ENCODE data around the gene FYB2. TPM values are rescaled to one million over a fixed set of nuclear protein-coding genes. Genes with fewer than 3 reads are reported as not detected.

Gene FYB2
- not detected for polyA plus RNA-seq (2013, experiment 1 of 2)
- 0.15 TPM for polyA plus RNA-seq (2013, experiment 2 of 2)

GRCh38 chr1:56819387-56819899, at the start of gene FYB2:
Gene FYB2 (minus strand): TSS chr1:56819404. CDS start chr1:56819290, 114 bp downstream.
- no peaks in the 10 kb centered on the region for H3K36me3 ChIP-seq (ENCODE audit: control insufficient read depth, insufficient read depth, low read length)
- peaks cover 17% of the 10 kb centered on the region for H3K4me1 ChIP-seq (ENCODE audit: control insufficient read depth, insufficient read depth, low read length, poor library complexity, severe bottlenecking)
- WGBS, 2 experiments (ENCODE audit: insufficient coverage in 2 of 2), result 33 to 35% methylated on average over 4 to 7 of the region's 10 CpGs
- peak within 1 kb of the TSS; percentile 41 for H3K27ac ChIP-seq (ENCODE audit: low read depth, low read length, severe bottlenecking)
- H3K9me3 ChIP-seq (ENCODE audit: control insufficient read depth, low read length), result peaks cover 7% of the 10 kb centered on the region
- no peak within 1 kb of the TSS for H3K4me3 ChIP-seq (ENCODE audit: extremely low read depth, insufficient read depth, low read length, poor library complexity, severe bottlenecking)

GRCh38 chr1:56868761-56869160, 49.6 kb upstream of the FYB2 start:
- Histone ChIP-seq H3K4me3 (ENCODE audit: extremely low read depth, insufficient read depth, low read length, poor library complexity, severe bottlenecking) (no peak overlapping the region), H3K27ac (ENCODE audit: low read depth, low read length, severe bottlenecking) (no peak overlapping the region), H3K36me3 (ENCODE audit: control insufficient read depth, insufficient read depth, low read length) (no peaks in the 10 kb centered on the region), H3K9me3 (ENCODE audit: control insufficient read depth, low read length) (no peaks in the 10 kb centered on the region), H3K4me1 (ENCODE audit: control insufficient read depth, insufficient read depth, low read length, poor library complexity, severe bottlenecking) (no peaks in the 10 kb centered on the region)
- WGBS, 2 experiments (ENCODE audit: insufficient coverage in 2 of 2), result no CpG with 5 or more reads among the region's 2 CpGs

GRCh38 chr1:56867491-56867890, 48.3 kb upstream of the FYB2 start:
- 91 to 92% methylated on average over 4 to 5 of the region's 5 CpGs for WGBS, 2 experiments (ENCODE audit: insufficient coverage in 2 of 2)

GRCh38 chr1:56866656-56867055, 47.5 kb upstream of the FYB2 start:
- Histone ChIP-seq H3K27ac (ENCODE audit: low read depth, low read length, severe bottlenecking) (no peak overlapping the region), H3K4me1 (ENCODE audit: control insufficient read depth, insufficient read depth, low read length, poor library complexity, severe bottlenecking) (no peaks in the 10 kb centered on the region), H3K4me3 (ENCODE audit: extremely low read depth, insufficient read depth, low read length, poor library complexity, severe bottlenecking) (no peak overlapping the region), H3K36me3 (ENCODE audit: control insufficient read depth, insufficient read depth, low read length) (no peaks in the 10 kb centered on the region), H3K9me3 (ENCODE audit: control insufficient read depth, low read length) (no peaks in the 10 kb centered on the region)
- WGBS, 2 experiments (ENCODE audit: insufficient coverage in 2 of 2), result 75% methylated on average over 1 of the region's 2 CpGs; no CpG with 5 or more reads in 1 of the 2 experiments

More at GRCh38 chr1:56867491-56867890, 48.3 kb upstream of the FYB2 start:
- no peak overlapping the region for H3K27ac ChIP-seq (ENCODE audit: low read depth, low read length, severe bottlenecking)
- H3K4me1 ChIP-seq (ENCODE audit: control insufficient read depth, insufficient read depth, low read length, poor library complexity, severe bottlenecking), result no peaks in the 10 kb centered on the region
- no peaks in the 10 kb centered on the region for H3K9me3 ChIP-seq (ENCODE audit: control insufficient read depth, low read length)
- no peaks in the 10 kb centered on the region for H3K36me3 ChIP-seq (ENCODE audit: control insufficient read depth, insufficient read depth, low read length)
- H3K4me3 ChIP-seq (ENCODE audit: extremely low read depth, insufficient read depth, low read length, poor library complexity, severe bottlenecking), result no peak overlapping the region

- Histone ChIP-seq H3K27ac (ENCODE audit: low read depth, low read length, severe bottlenecking) (no peak overlapping the region), H3K4me3 (ENCODE audit: extremely low read depth, insufficient read depth, low read length, poor library complexity, severe bottlenecking) (no peak overlapping the region), H3K36me3 (ENCODE audit: control insufficient read depth, insufficient read depth, low read length) (no peaks in the 10 kb centered on the region), H3K4me1 (ENCODE audit: control insufficient read depth, insufficient read depth, low read length, poor library complexity, severe bottlenecking) (no peaks in the 10 kb centered on the region), H3K9me3 (ENCODE audit: control insufficient read depth, low read length) (no peaks in the 10 kb centered on the region)
- 58 to 69% methylated on average over 2 of the region's 2 CpGs for WGBS, 2 experiments (ENCODE audit: insufficient coverage in 2 of 2)
These were observed 45.2 kb upstream of the FYB2 start for GRCh38 chr1:56864430-56864829.

- Histone ChIP-seq H3K4me3 (ENCODE audit: extremely low read depth, insufficient read depth, low read length, poor library complexity, severe bottlenecking) (no peak overlapping the region), H3K4me1 (ENCODE audit: control insufficient read depth, insufficient read depth, low read length, poor library complexity, severe bottlenecking) (no peaks in the 10 kb centered on the region), H3K36me3 (ENCODE audit: control insufficient read depth, insufficient read depth, low read length) (no peaks in the 10 kb centered on the region), H3K9me3 (ENCODE audit: control insufficient read depth, low read length) (no peaks in the 10 kb centered on the region), H3K27ac (ENCODE audit: low read depth, low read length, severe bottlenecking) (no peak overlapping the region)
- WGBS, 2 experiments (ENCODE audit: insufficient coverage in 2 of 2), result 78 to 88% methylated on average over 1 of the region's 3 CpGs
These were observed 44.2 kb upstream of the FYB2 start for GRCh38 chr1:56863265-56863992.

GRCh38 chr1:56859287-56859686, 40.1 kb upstream of the FYB2 start:
- no peaks in the 10 kb centered on the region for H3K4me1 ChIP-seq (ENCODE audit: control insufficient read depth, insufficient read depth, low read length, poor library complexity, severe bottlenecking)
- H3K27ac ChIP-seq (ENCODE audit: low read depth, low read length, severe bottlenecking), result no peak overlapping the region
- no peaks in the 10 kb centered on the region for H3K9me3 ChIP-seq (ENCODE audit: control insufficient read depth, low read length)
- H3K4me3 ChIP-seq (ENCODE audit: extremely low read depth, insufficient read depth, low read length, poor library complexity, severe bottlenecking), result no peak overlapping the region
- no peaks in the 10 kb centered on the region for H3K36me3 ChIP-seq (ENCODE audit: control insufficient read depth, insufficient read depth, low read length)

GRCh38 chr1:56856186-56856585, 37.0 kb upstream of the FYB2 start:
- no peaks in the 10 kb centered on the region for H3K4me1 ChIP-seq (ENCODE audit: control insufficient read depth, insufficient read depth, low read length, poor library complexity, severe bottlenecking)
- no peak overlapping the region for H3K27ac ChIP-seq (ENCODE audit: low read depth, low read length, severe bottlenecking)
- H3K4me3 ChIP-seq (ENCODE audit: extremely low read depth, insufficient read depth, low read length, poor library complexity, severe bottlenecking), result no peak overlapping the region
- H3K9me3 ChIP-seq (ENCODE audit: control insufficient read depth, low read length), result no peaks in the 10 kb centered on the region
- H3K36me3 ChIP-seq (ENCODE audit: control insufficient read depth, insufficient read depth, low read length), result no peaks in the 10 kb centered on the region

- Histone ChIP-seq H3K4me1 (ENCODE audit: control insufficient read depth, insufficient read depth, low read length, poor library complexity, severe bottlenecking) (no peaks in the 10 kb centered on the region), H3K4me3 (ENCODE audit: extremely low read depth, insufficient read depth, low read length, poor library complexity, severe bottlenecking) (no peak overlapping the region), H3K36me3 (ENCODE audit: control insufficient read depth, insufficient read depth, low read length) (no peaks in the 10 kb centered on the region), H3K27ac (ENCODE audit: low read depth, low read length, severe bottlenecking) (no peak overlapping the region), H3K9me3 (ENCODE audit: control insufficient read depth, low read length) (no peaks in the 10 kb centered on the region)
- no CpG with 5 or more reads among the region's 1 CpG for WGBS, 2 experiments (ENCODE audit: insufficient coverage in 2 of 2)
These were observed 36.0 kb upstream of the FYB2 start for GRCh38 chr1:56855190-56855589.

GRCh38 chr1:56854521-56855099, 35.4 kb upstream of the FYB2 start, which contains the start of gene C8A:
Gene C8A (plus strand): TSS chr1:56854797. CDS start chr1:56854902, 105 bp downstream.
- 70% methylated on average over 2 of the region's 3 CpGs; no CpG with 5 or more reads in 1 of the 2 experiments for WGBS, 2 experiments (ENCODE audit: insufficient coverage in 2 of 2)

GRCh38 chr1:56852476-56852875, 33.3 kb upstream of the FYB2 start:
- WGBS, 2 experiments (ENCODE audit: insufficient coverage in 2 of 2), result 0% methylated on average over 1 of the region's 1 CpG

More at GRCh38 chr1:56854521-56855099, 35.4 kb upstream of the FYB2 start, which contains the start of gene C8A:
- H3K27ac ChIP-seq (ENCODE audit: low read depth, low read length, severe bottlenecking), result no peak within 1 kb of the TSS
- no peak within 1 kb of the TSS for H3K4me3 ChIP-seq (ENCODE audit: extremely low read depth, insufficient read depth, low read length, poor library complexity, severe bottlenecking)
- no peaks in the 10 kb centered on the region for H3K36me3 ChIP-seq (ENCODE audit: control insufficient read depth, insufficient read depth, low read length)
- no peaks in the 10 kb centered on the region for H3K4me1 ChIP-seq (ENCODE audit: control insufficient read depth, insufficient read depth, low read length, poor library complexity, severe bottlenecking)
- no peaks in the 10 kb centered on the region for H3K9me3 ChIP-seq (ENCODE audit: control insufficient read depth, low read length)

More at GRCh38 chr1:56852476-56852875, 33.3 kb upstream of the FYB2 start:
- Histone ChIP-seq H3K4me1 (ENCODE audit: control insufficient read depth, insufficient read depth, low read length, poor library complexity, severe bottlenecking) (no peaks in the 10 kb centered on the region), H3K4me3 (ENCODE audit: extremely low read depth, insufficient read depth, low read length, poor library complexity, severe bottlenecking) (no peak overlapping the region), H3K9me3 (ENCODE audit: control insufficient read depth, low read length) (no peaks in the 10 kb centered on the region), H3K36me3 (ENCODE audit: control insufficient read depth, insufficient read depth, low read length) (no peaks in the 10 kb centered on the region), H3K27ac (ENCODE audit: low read depth, low read length, severe bottlenecking) (no peak overlapping the region)
